HL-60 (cell line): ENCODE data around the gene DNAJB8.

Experiments used
- DNase-seq, 2 experiments: peaks; one replicate each; pipeline ENCODE4 v3.0.0-alpha.2; 2010 to 2020; ENCODE audit warnings: low read depth in 1 of 2, low spot score in 1 of 2
- H3K27ac ChIP-seq: fragments of 250-450 bp; sonication (Bioruptor Pico); replicated peaks from 2 replicates; pipeline ENCODE4 v1.5.1; 2020; ENCODE audit warnings: mild to moderate bottlenecking, moderate library complexity
- H3K27me3 ChIP-seq: fragments of 250-450 bp; sonication (Bioruptor Pico); 2 replicates; pipeline ENCODE4 v1.5.1; 2021; ENCODE audit warnings: mild to moderate bottlenecking, moderate library complexity; ENCODE audit not compliant: insufficient read depth, poor library complexity, severe bottlenecking
- H3K4me3 ChIP-seq: replicated peaks from 2 replicates; pipeline ENCODE4 v1.5.1; 2011; ENCODE audit warnings: mild to moderate bottlenecking, control low read depth, low read length; ENCODE audit not compliant: insufficient read depth
- CTCF ChIP-seq: IDR thresholded peaks from one replicate; pipeline ENCODE4 v1.5.1; 2011; ENCODE audit warnings: low read length, control low read depth, inconsistent platforms; ENCODE audit not compliant: insufficient read depth
- GABPA ChIP-seq: IDR thresholded peaks from 2 replicates; pipeline ENCODE4 v1.6.1; 2012; ENCODE audit warnings: low read depth
- POLR2AphosphoS5 ChIP-seq: IDR thresholded peaks from 2 replicates; pipeline ENCODE4 v1.6.1; 2012; ENCODE audit warnings: low read depth
- REST ChIP-seq: IDR thresholded peaks from 2 replicates; pipeline ENCODE4 v1.6.1; 2012; ENCODE audit warnings: low read depth; ENCODE audit not compliant: insufficient replicate concordance
- SPI1 ChIP-seq: IDR thresholded peaks from 2 replicates; pipeline ENCODE4 v1.6.1; 2012; ENCODE audit warnings: low read depth, mild to moderate bottlenecking, borderline replicate concordance

DNAJB8 gene

GRCh38 chr3:128455116-128455515 lies 11.6 kb downstream of the DNAJB8 start:
- no peak for DNase-seq
- TF ChIP-seq GABPA (no peak), CTCF (no peak), POLR2AphosphoS5 (no peak), REST (no peak), SPI1 (no peak)
- no peak overlapping the region for H3K4me3 ChIP-seq
- no peak overlapping the region for H3K27ac ChIP-seq
- peaks cover 44% of the 10 kb centered on the region for H3K27me3 ChIP-seq

DNA sequence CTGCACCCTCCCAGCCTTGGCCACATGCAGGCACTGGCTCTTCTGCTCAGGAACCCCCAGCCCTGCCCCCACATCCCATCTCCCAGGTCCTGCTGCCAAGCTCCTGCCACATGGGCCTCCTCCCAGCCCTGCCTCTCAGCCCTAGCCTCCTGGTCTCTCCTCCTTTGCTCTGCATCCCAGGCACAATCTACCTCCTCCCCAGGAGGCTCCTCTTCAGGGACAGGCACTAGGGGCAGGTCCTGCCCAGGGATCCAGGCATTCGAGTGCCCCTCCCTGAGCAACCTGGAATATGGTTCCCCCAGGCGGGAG lies 12.4 kb downstream of the DNAJB8 start:
- TF ChIP-seq SPI1 (no peak), POLR2AphosphoS5 (no peak), GABPA (no peak), REST (no peak), CTCF (no peak)
- peaks cover 44% of the 10 kb centered on the region for H3K27me3 ChIP-seq
- no peak overlapping the region for H3K27ac ChIP-seq

GRCh38 chr3:128453501-128454309 lies 13.0 kb downstream of the DNAJB8 start:
- DNase-seq, result peak in 1 of 2 experiments; percentile 44
- Histone ChIP-seq H3K4me3 (no peak overlapping the region), H3K27me3 (peaks cover 46% of the 10 kb centered on the region), H3K27ac (no peak overlapping the region)
- TF ChIP-seq SPI1 (no peak), GABPA (no peak), CTCF (no peak), REST (no peak)

More for the DNA sequence above, 12.4 kb downstream of the DNAJB8 start:
- DNase-seq, result no peak
- no peak overlapping the region for H3K4me3 ChIP-seq
